ENCODE measurements around the gene PPP1R13L. TPM values are rescaled to one million over a fixed set of nuclear protein-coding genes. Genes with fewer than 3 reads are reported as not detected.
A peak's percentile ranks its signal among the peaks of the same experiment; 100 is the strongest.

Gene PPP1R13L
- total and polyA plus RNA-seq, 12 donors: 1.7 to 95.2 (median 35.2) TPM

DNA sequence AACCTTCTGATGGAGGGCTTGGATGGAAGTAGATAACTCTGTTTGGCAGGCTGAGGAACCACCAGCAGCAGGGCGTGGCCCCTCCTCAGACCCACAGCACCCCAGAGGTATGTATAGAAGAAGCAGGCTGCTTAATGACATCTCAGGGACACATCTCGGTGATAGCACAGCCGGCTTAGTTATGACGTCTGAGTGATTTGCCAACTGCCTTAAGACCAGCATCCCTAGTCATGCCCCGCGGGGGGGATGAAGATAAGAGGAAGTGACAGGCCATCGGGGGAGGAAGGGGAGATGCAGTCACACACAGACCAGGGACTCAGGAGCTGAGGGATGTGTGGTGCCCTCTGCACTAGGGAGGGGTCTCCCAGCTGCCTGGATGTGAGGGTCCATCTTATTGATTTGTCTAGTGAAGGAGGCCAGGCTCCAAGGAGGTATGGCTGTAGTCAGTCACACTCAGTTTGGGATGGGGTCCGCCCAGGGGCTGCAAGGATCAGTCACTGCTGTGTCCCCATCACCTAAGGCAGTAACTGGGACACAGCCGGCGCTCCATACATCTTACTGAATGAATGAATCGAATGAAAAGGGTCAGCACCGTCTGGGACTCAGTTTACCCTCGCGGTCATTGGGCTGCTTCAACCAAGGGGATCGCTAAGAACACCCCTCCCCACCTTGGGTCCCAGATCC is 38.1 kb upstream of the PPP1R13L start:
- Histone ChIP-seq H3K27ac (peak overlapping the region; percentile 10 to 92 (median 86)), H3K36me3 (replicated peaks in 1 of 2) (no peaks in the 10 kb centered on the region), H3K9me3 (replicated peaks in 1 of 3) (no peaks in the 10 kb centered on the region), H3K4me1 (replicated peaks in 1 of 2) (peaks cover 17 to 21% of the 10 kb centered on the region in 2 donors), H3K27me3 (no peaks in the 10 kb centered on the region), H3K4me3 (peak overlapping the region in 1 of 4 donors; percentile 41)
- DNase-seq: peak; percentile 60 to 83 (median 64)
- intact Hi-C loops (cut with DNase I): loop anchor here in 1 of 2 donors (5.0 kb wide), 1 partner anchor 34 kb away; no protein-coding TSS in a partner anchor
- TF ChIP-seq POLR2A (IDR thresholded peaks at IDR 0.05): no peak
- TF ChIP-seq, protein P1, sequence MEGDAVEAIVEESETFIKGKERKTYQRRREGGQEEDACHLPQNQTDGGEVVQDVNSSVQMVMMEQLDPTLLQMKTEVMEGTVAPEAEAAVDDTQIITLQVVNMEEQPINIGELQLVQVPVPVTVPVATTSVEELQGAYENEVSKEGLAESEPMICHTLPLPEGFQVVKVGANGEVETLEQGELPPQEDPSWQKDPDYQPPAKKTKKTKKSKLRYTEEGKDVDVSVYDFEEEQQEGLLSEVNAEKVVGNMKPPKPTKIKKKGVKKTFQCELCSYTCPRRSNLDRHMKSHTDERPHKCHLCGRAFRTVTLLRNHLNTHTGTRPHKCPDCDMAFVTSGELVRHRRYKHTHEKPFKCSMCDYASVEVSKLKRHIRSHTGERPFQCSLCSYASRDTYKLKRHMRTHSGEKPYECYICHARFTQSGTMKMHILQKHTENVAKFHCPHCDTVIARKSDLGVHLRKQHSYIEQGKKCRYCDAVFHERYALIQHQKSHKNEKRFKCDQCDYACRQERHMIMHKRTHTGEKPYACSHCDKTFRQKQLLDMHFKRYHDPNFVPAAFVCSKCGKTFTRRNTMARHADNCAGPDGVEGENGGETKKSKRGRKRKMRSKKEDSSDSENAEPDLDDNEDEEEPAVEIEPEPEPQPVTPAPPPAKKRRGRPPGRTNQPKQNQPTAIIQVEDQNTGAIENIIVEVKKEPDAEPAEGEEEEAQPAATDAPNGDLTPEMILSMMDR (IDR thresholded peaks at IDR 0.05): no peak
- WGBS, 4 donors: 8 to 16% (median 10%) methylated on average over 7 to 15 of the region's 15 CpGs

DNA sequence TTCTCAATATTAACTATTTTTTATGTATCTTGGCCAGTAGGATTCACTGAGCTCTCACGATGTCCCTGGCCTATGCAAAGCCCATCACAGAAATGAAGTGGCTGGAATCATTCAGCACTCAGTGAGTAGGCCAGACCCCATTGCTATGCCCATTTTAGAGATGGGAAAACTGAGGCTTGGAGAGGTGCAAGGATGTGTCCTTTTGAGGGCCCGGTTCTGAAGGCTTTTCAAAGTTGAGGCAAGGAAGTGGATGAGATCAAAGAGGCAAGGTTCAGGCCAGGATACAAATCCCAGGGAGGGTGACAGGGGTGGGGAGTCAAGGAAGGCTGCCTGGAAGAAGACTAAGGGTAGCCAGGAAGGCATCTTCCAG is 37.5 kb upstream of the PPP1R13L start:
- H3K36me3 ChIP-seq (replicated peaks in 1 of 2): no peaks in the 10 kb centered on the region
- no peak overlapping the region for H3K4me3 ChIP-seq
- H3K9me3 ChIP-seq (replicated peaks in 1 of 3): no peaks in the 10 kb centered on the region
- H3K4me1 ChIP-seq (replicated peaks in 1 of 2): peaks cover 17 to 21% of the 10 kb centered on the region in 2 donors
- TF ChIP-seq, protein P1 (IDR thresholded peaks at IDR 0.05): no peak
- no peak for TF ChIP-seq POLR2A (IDR thresholded peaks at IDR 0.05)
- 49 to 80% (median 65%) methylated on average over 2 of the region's 2 CpGs for WGBS, 4 donors
- no peaks in the 10 kb centered on the region for H3K27me3 ChIP-seq
- intact Hi-C loops (cut with DNase I): loop anchor here in 1 of 2 donors (5.0 kb wide), 1 partner anchor 35 kb away; no protein-coding TSS in a partner anchor
- no peak for DNase-seq
- H3K27ac ChIP-seq: peak overlapping the region in 3 of 5 donors; percentile 86 to 92 (median 92)

DNA sequence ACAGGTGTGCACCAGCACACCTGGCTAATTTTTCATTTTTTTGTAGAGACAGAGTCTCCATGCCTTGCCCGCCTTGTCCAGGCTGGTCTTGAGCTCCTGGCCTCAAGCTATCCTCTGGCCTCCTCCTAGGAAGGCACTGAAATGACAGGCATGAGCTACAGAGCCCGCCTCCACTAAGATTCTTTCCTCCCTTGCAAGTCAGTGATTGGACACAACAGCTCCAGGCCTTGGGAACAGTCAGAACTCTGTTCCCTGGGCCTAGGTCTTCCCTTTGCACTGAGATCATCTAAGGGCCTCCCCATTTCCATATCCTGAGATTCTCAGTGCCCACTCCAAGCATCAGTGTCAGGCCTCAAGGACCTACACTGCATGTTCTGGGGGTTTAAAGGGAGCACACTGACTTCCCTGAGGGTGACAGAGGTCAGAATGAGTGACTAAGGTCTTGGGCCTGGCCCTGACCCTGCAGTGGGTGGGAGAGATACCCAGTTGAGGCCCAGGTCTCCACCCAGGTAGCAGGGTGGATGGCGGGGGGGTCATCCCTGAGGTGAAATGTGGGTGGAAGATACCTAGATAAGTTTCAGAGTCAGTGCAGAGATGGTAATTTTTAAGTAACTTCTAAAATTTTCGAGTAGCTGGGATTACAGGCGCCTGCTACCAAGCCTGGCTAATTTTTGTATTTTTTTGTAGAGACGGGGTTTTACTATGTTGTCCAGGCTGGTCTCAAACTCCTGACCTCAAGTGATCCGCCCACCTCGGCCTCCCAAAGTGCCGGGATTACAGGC is 36.2 kb upstream of the PPP1R13L start:
- H3K9me3 ChIP-seq (replicated peaks in 1 of 3): no peaks in the 10 kb centered on the region
- intact Hi-C loops (cut with DNase I): loop anchor here in 1 of 2 donors (5.0 kb wide), 1 partner anchor 36 kb away; no protein-coding TSS in a partner anchor
- no peaks in the 10 kb centered on the region for H3K27me3 ChIP-seq
- H3K36me3 ChIP-seq (replicated peaks in 1 of 2): no peaks in the 10 kb centered on the region
- peak overlapping the region in 2 of 5 donors; percentile 96 for H3K27ac ChIP-seq
- TF ChIP-seq POLR2A (IDR thresholded peaks at IDR 0.05): no peak
- TF ChIP-seq, protein P1 (IDR thresholded peaks at IDR 0.05): no peak
- 88 to 92% (median 91%) methylated on average over 8 to 9 of the region's 9 CpGs for WGBS, 4 donors
- DNase-seq: no peak
- H3K4me3 ChIP-seq: no peak overlapping the region
- peaks cover 17 to 21% of the 10 kb centered on the region in 2 donors for H3K4me1 ChIP-seq (replicated peaks in 1 of 2)

DNA sequence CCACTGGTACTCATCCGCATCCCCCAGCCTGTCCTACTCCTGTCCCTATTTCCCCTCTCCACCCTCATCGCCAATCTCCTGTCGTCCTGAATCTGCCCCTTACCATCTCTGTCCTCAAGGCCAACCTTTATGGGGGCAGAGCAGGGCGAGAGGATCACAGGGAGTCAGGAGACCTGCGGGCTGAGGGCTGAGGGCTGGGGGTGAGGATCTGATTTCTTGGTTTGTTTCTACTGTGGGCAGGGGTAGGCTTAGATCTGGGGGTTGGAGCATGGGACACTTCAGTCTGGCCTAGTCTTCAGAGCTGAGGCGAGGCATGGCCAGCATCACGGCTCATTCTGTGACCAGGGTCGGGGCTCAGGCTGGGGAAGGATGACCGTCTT is 35.4 kb upstream of the PPP1R13L start:
- TF ChIP-seq POLR2A (IDR thresholded peaks at IDR 0.05): no peak
- TF ChIP-seq, protein P1 (IDR thresholded peaks at IDR 0.05): no peak
- intact Hi-C loops (cut with DNase I): loop anchor here in 1 of 2 donors (5.0 kb wide), 1 partner anchor 37 kb away; no protein-coding TSS in a partner anchor
- Histone ChIP-seq H3K27ac (peak overlapping the region in 4 of 5 donors; percentile 88 to 96 (median 92)), H3K4me3 (peak overlapping the region in 1 of 4 donors; percentile 83), H3K36me3 (replicated peaks in 1 of 2) (no peaks in the 10 kb centered on the region), H3K9me3 (replicated peaks in 1 of 3) (no peaks in the 10 kb centered on the region), H3K4me1 (replicated peaks in 1 of 2) (peaks cover 17 to 21% of the 10 kb centered on the region in 2 donors), H3K27me3 (no peaks in the 10 kb centered on the region)
- no peak for DNase-seq
- WGBS, 4 donors: 47 to 64% (median 52%) methylated on average over 5 to 9 of the region's 9 CpGs
